ENCODE measurements around the gene MYOM3. TPM values are rescaled to one million over a fixed set of nuclear protein-coding genes. Genes with fewer than 3 reads are reported as not detected.

MYOM3 gene
- total RNA-seq, 1 donor from 2014 or later, result not detected

DNA sequence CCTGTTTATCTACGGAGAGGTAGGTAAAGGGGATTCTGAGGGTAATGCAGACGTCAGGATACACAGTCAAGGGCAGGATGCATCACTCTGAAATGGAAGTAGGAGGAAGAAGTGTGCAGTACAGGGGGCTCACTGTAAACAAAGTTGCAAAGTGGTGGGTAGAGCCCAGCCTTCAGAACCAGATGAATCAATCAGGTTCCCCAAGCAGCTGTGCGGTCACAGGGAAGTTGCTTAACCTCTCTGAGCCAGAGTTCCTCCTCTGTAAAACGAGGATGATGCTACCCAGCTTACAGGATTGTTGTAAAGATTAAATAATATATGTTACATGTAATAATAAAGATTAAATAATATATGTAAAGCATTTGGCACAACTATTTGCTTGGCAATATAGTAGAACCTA lies 13.5 kb upstream of the MYOM3 start:
- no peak for TF ChIP-seq CTCF (IDR thresholded peaks at IDR 0.05; ENCODE audit: partially characterized antibody, unreplicated experiment)

DNA sequence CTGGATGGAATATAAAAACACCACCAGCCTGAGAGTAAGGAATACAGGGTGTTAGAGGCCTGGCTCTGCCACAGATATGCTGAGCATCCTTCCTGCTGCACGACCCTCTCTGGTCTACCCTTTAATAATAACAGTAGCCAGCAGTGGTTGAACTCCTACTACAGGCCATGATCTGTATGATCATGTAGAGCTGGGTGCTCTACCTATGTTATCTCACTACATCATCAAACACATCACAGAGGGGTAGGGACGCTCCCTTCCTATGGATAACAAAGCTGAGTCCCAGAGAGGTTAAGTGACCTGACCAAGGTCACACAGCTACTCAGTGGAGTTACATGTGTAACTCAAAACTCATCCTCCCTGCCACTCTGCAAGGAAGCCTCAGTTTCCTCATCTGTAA lies 13.0 kb upstream of the MYOM3 start:
- Mint-ChIP-seq H3K4me1 (ENCODE audit: low read depth, unreplicated experiment) (no peaks in the 10 kb centered on the region), H3K4me3 (ENCODE audit: unreplicated experiment) (no peak overlapping the region), H3K9me3 (ENCODE audit: unreplicated experiment) (peaks cover 3% of the 10 kb centered on the region)

More for the DNA sequence above, 13.5 kb upstream of the MYOM3 start:
- Mint-ChIP-seq H3K27ac (ENCODE audit: unreplicated experiment) (no peak overlapping the region), H3K4me3 (ENCODE audit: unreplicated experiment) (no peak overlapping the region), H3K4me1 (ENCODE audit: low read depth, unreplicated experiment) (no peaks in the 10 kb centered on the region), H3K36me3 (ENCODE audit: unreplicated experiment) (no peaks in the 10 kb centered on the region), H3K27me3 (ENCODE audit: unreplicated experiment) (peaks cover 3% of the 10 kb centered on the region), H3K9me3 (ENCODE audit: unreplicated experiment) (peaks cover 1% of the 10 kb centered on the region)
- DNase-seq, result no peak

GRCh38 chr1:24123611-24124010 lies 11.7 kb upstream of the MYOM3 start:
- TF ChIP-seq CTCF (IDR thresholded peaks at IDR 0.05; ENCODE audit: partially characterized antibody, unreplicated experiment), result no peak
- no peaks in the 10 kb centered on the region for H3K4me1 Mint-ChIP-seq (ENCODE audit: low read depth, unreplicated experiment)

More for the DNA sequence above, 13.0 kb upstream of the MYOM3 start:
- no peak for DNase-seq
- peaks cover 3% of the 10 kb centered on the region for H3K27me3 Mint-ChIP-seq (ENCODE audit: unreplicated experiment)
- no peak overlapping the region for H3K27ac Mint-ChIP-seq (ENCODE audit: unreplicated experiment)
- no peak for TF ChIP-seq CTCF (IDR thresholded peaks at IDR 0.05; ENCODE audit: partially characterized antibody, unreplicated experiment)
- H3K36me3 Mint-ChIP-seq (ENCODE audit: unreplicated experiment), result no peaks in the 10 kb centered on the region

GRCh38 chr1:24122776-24123175 lies 10.8 kb upstream of the MYOM3 start:
- Mint-ChIP-seq H3K27ac (ENCODE audit: unreplicated experiment) (no peak overlapping the region), H3K4me1 (ENCODE audit: low read depth, unreplicated experiment) (no peaks in the 10 kb centered on the region), H3K9me3 (ENCODE audit: unreplicated experiment) (peaks cover 1% of the 10 kb centered on the region), H3K27me3 (ENCODE audit: unreplicated experiment) (peaks cover 3% of the 10 kb centered on the region), H3K4me3 (ENCODE audit: unreplicated experiment) (no peak overlapping the region), H3K36me3 (ENCODE audit: unreplicated experiment) (no peaks in the 10 kb centered on the region)
- no peak for DNase-seq
- TF ChIP-seq CTCF (IDR thresholded peaks at IDR 0.05; ENCODE audit: partially characterized antibody, unreplicated experiment), result no peak

More at GRCh38 chr1:24123611-24124010, 11.7 kb upstream of the MYOM3 start:
- Mint-ChIP-seq H3K4me3 (ENCODE audit: unreplicated experiment) (no peak overlapping the region), H3K27ac (ENCODE audit: unreplicated experiment) (no peak overlapping the region), H3K36me3 (ENCODE audit: unreplicated experiment) (no peaks in the 10 kb centered on the region), H3K27me3 (ENCODE audit: unreplicated experiment) (peaks cover 3% of the 10 kb centered on the region), H3K9me3 (ENCODE audit: unreplicated experiment) (peaks cover 1% of the 10 kb centered on the region)
- no peak for DNase-seq

GRCh38 chr1:24121406-24121805 lies 9.5 kb upstream of the MYOM3 start:
- Mint-ChIP-seq H3K4me3 (ENCODE audit: unreplicated experiment) (no peak overlapping the region), H3K36me3 (ENCODE audit: unreplicated experiment) (no peaks in the 10 kb centered on the region), H3K9me3 (ENCODE audit: unreplicated experiment) (peaks cover 1% of the 10 kb centered on the region), H3K27ac (ENCODE audit: unreplicated experiment) (no peak overlapping the region), H3K4me1 (ENCODE audit: low read depth, unreplicated experiment) (no peaks in the 10 kb centered on the region), H3K27me3 (ENCODE audit: unreplicated experiment) (peaks cover 3% of the 10 kb centered on the region)
- no peak for TF ChIP-seq CTCF (IDR thresholded peaks at IDR 0.05; ENCODE audit: partially characterized antibody, unreplicated experiment)
- no peak for DNase-seq

All from glutamatergic neuron (in vitro differentiated cells).